Right lobe of liver (tissue), 4 donors: ENCODE results near the gene GPATCH2.

Source experiments
- CTCF ChIP-seq, 4 donors: fragments of 200-600 bp in 3 of 4; fragments of 450-650 bp in 1 of 4; IDR thresholded peaks; one replicate each; pipeline versions ENCODE4 v1.5.1 to v1.8.0; 2016 to 2022; ENCODE audit warnings: antibody characterized with exemption in 4 of 4, mild to moderate bottlenecking in 2 of 4
- POLR2A ChIP-seq: fragments of 450-650 bp; IDR thresholded peaks from one replicate; pipeline ENCODE4 v1.6.1; 2017; ENCODE audit warnings: antibody characterized with exemption, mild to moderate bottlenecking
- donor health status: DM: no; HTN: no; CAD: no.
- donor health status: DM: no; HTN: no; CAD: no.
- donor health status: DM: no; HTN: yes; CAD: no.

- no peak for TF ChIP-seq CTCF (IDR thresholded peaks at IDR 0.05)
- no peak for TF ChIP-seq POLR2A
These were observed 76.0 kb downstream of the GPATCH2 start for GRCh38 chr1:217554849-217555248.
